CD4-positive, alpha-beta T cell treated with Interleukin-4 for 4 hours (primary cell): ENCODE results near the gene NBAS.

ENCODE experiments used
- DNase-seq: peaks from one replicate; pipeline ENCODE4 v3.0.0-alpha.2; 2020

NBAS gene

GRCh38 chr2:15560988-15561573 is at the start of gene NBAS:
NBAS (minus strand) TSS chr2:15561334; CDS start chr2:15561304, 30 bp downstream.
- DNase-seq = peak; percentile 86

DNA sequence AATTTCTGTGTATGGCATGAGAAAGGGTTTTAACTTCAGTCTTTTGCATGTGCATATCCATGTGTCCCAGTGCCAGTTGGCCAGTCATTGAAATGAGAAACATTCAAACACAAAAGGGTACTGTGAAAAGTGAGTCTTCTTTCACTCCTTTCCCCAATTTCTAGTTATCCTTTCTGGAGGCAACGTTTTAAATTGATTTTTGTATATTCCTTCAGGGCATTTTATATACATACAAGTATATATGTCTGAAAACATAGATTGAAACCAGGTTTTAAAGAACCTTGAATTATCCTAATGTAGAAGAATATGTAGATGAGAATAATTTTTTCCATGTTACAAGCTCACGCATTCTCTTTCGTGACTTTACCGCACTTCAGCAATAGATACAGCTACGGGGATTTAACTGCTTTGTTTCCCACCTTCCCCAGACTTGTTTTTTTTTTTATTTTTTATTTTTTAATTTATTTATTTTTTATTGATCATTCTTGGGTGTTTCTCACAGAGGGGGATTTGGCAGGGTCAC is 49.4 kb upstream of the NBAS start:
- DNase-seq = no peak

GRCh38 chr2:15609341-15610042 is 48.4 kb upstream of the NBAS start:
- DNase-seq = no peak

GRCh38 chr2:15608392-15608761 is 47.2 kb upstream of the NBAS start:
- DNase-seq = no peak

DNA sequence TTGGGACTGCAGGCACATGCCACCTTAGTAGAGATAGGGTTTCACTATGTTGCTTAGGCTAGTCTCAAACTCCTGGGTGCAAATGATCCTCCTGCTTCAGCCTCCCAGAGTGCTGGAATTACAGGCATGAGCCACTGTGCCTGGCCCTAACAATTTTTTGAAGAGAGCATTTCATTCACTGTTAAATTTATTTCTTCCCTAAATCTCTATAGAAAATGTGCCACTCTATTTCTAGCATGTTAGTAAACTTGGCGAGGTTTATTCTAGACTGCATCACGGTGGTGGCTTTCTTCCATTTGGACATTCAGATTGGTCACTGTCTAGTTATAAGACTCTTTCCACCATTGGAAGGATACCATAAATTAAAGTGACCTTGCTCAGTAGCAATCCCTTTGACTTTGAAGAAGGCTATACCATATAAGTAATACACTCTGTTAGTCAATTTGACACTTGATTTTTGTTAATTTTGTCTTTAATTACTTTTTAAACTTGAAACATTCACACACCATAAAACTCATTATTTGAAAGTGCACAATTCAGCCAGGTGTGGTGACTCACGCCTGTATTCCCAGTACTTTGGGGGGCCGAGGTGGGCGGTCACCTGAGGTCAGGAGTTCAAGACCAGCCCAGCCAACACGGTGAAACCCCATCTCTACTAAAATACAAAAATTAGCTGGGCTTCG is 46.7 kb upstream of the NBAS start:
- DNase-seq = no peak

GRCh38 chr2:15606481-15607441 is 45.6 kb upstream of the NBAS start:
- no peak for DNase-seq

DNA sequence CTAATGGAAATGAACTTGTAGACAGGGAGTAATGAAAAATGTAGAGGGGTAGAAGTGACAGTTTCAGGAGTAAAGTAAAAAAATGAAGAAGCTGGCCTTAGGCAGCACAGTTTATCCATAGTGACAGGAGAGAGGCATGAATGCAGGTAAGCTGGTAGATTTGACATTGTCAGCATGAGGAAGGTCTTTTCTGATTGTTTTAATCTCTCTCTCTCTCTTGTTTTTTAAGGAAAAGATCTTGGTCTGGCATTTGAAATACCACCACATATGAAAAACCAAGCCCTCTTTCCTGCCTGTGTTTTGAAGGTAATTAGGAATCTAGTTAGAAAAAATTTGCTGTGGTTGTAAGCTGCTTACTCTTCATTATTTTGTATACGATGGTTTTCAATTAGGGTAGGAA is 44.6 kb upstream of the NBAS start:
- DNase-seq = no peak

- no peak for DNase-seq
Measured at GRCh38 chr2:15603948-15604347, 42.8 kb upstream of the NBAS start.

DNA sequence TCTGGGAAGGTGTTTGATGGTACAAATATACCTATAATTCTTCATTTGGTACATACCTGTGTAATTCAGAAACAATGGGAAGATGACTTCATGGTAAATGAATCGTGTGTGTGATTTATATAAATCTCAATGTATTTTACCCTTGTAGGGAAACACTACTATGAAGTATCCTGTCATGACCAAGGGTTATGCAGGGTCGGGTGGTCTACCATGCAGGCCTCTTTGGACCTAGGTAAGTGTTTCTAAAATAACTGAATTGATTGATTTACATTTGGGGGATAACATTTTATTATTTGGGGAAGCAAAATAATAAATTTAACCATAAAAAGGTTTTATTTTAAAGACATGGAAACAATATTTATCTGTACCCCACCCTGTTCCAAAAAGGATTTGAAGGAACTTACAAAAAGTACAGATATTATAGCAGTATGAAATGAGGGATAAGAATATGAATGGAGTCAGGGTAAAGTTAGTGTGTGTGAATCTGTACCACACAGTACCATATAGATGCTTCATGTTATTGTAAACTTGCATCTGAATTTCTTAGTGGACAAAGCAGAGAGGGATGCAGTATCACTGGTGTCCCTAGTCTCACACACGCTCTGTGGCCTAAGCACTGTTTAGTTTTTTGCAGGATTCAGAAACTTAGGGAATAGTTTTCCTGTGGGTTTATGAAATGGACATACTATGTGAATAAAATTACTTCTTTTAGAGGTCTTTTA is 42.1 kb upstream of the NBAS start:
- no peak for DNase-seq

- no peak for DNase-seq
Measured at GRCh38 chr2:15602393-15602792, 41.3 kb upstream of the NBAS start.

- no peak for DNase-seq
Measured at GRCh38 chr2:15601681-15602080, 40.5 kb upstream of the NBAS start.

DNA sequence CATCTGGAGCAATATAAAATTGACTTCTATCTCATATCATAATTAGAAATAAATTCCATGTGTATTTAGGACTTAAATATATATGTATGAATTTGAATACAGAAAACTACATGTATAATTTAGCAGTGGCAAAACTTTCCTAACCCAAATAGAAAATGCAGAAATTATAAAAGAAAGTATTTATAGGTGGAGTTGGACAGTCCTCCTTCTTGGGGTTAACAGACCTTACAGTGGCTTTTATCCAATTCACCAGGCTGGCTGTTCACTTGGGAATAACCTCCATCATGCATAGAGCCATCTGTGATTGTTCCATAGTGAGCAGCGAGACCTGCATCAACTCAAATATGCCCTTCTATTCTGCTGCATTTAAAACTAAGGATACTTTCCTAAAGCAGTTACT is 38.9 kb upstream of the NBAS start:
- no peak for DNase-seq

DNA sequence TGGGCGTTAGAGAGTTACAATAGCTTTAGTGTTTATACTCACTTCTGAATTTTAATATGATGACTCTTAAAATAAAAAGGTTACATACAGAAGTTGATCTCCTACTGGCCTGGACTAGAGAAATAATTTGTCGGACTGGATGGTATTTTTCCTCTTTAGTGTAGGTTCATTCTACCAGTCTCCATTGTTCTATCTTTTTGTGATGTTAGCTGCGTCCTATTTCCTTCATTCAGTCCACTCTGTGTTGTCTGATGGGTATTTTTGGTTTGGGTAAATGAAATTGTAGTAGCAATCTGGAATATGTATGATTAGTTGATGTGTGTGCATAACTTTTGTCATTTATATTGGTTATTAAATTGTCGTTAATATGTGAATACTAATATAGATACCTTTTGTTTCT is 35.8 kb upstream of the NBAS start:
- no peak for DNase-seq

DNA sequence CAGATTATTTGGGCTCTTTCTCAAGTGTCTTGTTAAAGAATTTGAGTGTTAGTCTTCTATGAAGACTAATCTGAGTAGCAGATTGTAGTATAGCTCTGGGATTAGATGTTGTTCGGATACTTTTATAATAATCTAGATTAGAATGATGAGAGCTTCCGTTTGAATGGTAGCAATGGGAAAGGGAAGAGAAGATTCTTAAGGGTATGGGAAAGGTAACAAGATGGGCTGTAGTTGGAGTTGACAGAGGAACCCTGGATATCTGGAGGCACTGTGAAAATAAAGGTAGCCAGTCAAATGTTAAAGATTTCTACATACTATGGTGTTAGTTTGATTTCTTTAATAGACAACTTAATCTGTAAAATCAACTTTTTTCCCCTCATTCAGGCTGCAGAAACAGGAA is 35.2 kb upstream of the NBAS start:
- no peak for DNase-seq

- no peak for DNase-seq
Measured at GRCh38 chr2:15595936-15596335, 34.8 kb upstream of the NBAS start.

GRCh38 chr2:15595342-15595905 is 34.3 kb upstream of the NBAS start:
- no peak for DNase-seq

GRCh38 chr2:15594291-15595256 is 33.4 kb upstream of the NBAS start:
- no peak for DNase-seq

GRCh38 chr2:15593327-15593705 is 32.2 kb upstream of the NBAS start:
- no peak for DNase-seq

GRCh38 chr2:15591692-15592463 is 30.7 kb upstream of the NBAS start, which contains the start of gene DDX1:
DDX1 (plus strand) TSS chr2:15591868; CDS start chr2:15591934, 66 bp downstream.
- DNase-seq = peak; percentile 83

- no peak for DNase-seq
Measured at GRCh38 chr2:15591373-15591691, 30.2 kb upstream of the NBAS start.
